ENCODE measurements around the gene CSNK1G3.

The CSNK1G3 gene

DNA sequence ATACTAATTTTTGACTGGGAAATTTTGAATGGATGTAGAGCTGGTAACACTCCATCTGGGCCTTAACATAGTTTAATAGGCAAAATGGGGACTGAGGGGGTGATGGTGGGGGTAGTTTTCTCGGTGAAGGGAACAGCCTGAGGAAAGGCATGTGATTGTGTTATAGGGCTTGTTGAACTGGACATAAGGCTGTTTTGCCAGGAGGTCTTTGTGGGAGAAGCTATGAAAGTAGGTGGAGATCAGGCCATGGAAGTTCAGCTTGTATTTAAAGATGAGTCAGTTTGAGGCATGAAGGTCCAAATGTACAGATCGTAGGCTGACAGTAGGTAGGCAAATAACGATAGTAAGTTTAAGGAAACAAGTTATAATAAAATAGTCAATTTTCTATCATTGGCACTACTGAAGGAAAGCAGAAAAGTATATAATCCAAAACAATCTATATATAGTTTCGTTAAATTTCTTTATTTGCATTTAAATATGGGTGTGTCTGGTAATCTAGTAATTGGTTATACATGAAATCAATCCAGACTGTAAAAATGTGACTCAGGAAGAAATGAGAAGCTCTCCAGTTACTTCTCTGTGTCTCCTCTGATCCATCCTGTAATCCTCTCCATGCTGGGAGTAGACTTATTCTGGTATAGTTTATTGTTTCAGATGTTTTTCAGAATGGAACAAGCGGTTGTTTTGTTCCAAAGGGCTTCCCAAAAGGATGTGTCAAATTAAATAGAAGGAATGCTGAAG, 2.8 kb downstream of the CSNK1G3 start:
- DNase-seq (ENCODE audit: low spot score), result no peak

DNA sequence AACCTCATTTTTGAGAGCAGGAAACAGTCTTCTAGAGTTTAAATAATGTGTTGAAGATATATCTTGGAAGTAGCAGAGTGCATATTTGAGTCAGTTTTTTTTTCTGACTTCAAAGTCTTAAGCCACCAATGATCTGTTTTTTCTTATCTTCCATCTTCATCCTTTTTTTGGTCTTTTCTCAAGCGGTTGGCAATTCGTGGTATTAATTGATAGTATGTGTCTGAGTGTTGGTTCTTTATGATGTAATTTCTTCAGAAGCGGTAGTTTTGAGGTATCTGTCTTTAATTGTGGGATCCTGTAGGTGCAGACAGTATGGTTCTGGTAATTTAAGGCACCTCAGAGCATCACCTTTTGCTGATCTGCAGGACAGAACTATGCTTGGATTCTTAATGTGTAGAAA, 3.9 kb downstream of the CSNK1G3 start:
- DNase-seq (ENCODE audit: low spot score), result no peak

GRCh38 chr5:123517476-123517875, 5.5 kb downstream of the CSNK1G3 start:
- DNase-seq (ENCODE audit: low spot score), result peak; percentile 16

DNA sequence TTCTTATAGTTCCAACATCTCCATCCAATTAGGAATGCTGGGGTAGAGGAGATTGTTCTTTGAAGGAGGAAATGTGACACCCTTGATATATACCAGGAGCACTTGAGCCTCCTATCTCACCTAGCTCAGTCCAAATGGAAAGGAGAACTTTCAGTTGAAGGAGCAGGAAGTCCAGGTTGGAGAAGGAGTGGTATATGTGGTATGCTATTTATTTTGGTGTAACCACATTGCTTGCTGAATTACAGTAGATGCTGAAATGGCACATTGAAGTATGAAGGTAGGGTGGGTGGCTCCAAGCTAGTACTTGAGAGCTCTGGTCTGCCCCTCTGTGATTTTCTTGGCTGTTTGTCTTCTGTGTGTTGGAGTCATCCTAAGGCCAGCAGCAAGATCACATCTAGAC, 6.1 kb downstream of the CSNK1G3 start:
- DNase-seq (ENCODE audit: low spot score), result no peak

GRCh38 chr5:123520677-123521247, 8.8 kb downstream of the CSNK1G3 start:
- DNase-seq (ENCODE audit: low spot score), result peak; percentile 20

DNA sequence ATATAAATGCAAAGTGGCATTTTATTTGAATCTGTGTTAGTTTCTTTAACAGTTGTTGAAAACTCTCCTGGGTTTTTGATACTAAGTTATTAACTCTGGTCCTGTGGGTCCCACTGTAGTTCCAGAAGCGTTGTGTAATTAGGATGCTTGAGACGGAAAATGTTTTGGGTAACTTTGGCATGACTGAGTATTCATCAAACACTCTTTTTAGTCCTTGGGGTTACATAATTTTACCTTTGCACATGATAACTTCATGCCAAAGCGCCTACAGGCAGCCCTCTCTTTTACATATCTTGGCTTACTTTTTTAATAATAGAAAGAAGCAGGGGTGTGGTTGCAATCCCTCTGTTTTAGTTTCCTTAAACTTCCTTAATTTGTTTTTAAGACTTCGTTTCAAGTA, 12.2 kb downstream of the CSNK1G3 start:
- DNase-seq (ENCODE audit: low spot score), result no peak

DNA sequence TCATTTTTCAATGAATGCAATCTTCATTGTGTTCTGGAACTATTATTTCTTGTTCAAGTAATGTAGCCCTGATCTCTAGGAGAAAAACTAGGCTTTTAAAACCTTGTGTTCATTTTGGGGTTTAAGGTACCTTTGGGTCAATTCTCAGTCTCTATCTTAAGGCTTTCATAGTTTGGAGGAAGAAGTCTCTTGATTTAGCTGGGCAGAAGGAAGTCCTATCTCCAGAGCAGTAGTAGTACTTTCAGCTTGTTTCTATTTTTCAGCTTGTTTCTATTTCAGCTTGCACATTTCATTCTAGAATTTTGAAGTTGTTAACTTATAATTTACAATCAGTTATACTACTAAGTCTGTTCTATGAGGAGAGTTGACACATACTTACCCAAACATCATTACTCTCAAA, 15.2 kb downstream of the CSNK1G3 start:
- DNase-seq (ENCODE audit: low spot score), result no peak

DNA sequence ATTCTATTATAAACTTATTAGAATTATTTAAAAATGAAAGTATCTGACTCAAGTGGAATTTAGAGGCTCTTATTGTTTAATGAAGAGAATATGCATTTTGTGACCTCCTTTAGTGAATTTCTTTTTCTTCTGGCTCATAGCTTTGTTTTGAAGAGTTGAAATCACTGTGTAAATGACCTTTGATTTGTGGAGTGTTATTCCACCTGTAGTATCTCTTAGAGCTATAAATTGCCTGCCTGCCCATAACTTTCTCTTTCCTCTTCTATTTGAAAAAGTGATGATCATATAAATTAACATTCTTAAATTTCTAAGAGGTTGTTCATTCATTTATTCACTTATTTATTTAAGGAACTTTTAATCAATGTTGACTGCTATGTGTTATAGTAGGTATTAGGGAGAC, 16.1 kb downstream of the CSNK1G3 start:
- no peak for DNase-seq (ENCODE audit: low spot score)

DNA sequence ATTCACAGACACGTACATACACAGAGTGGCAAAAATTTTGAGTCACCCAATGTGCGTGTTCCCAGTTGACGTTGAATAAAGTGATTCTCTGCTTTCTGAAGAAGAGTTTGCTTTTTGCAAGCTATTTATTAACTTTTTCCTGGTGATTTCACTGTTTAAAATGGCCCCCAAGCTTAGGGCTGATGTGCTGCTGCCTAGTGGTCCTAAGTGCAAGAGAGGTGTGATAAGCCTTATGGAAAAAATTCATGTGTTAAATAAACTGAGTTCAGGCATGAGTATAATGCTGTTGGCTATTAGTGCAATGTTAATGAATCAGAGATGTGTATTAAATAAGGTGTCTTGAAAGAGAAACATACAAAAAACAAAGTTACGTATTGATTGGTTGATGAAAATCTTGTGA, 16.9 kb downstream of the CSNK1G3 start:
- no peak for DNase-seq (ENCODE audit: low spot score)

DNA sequence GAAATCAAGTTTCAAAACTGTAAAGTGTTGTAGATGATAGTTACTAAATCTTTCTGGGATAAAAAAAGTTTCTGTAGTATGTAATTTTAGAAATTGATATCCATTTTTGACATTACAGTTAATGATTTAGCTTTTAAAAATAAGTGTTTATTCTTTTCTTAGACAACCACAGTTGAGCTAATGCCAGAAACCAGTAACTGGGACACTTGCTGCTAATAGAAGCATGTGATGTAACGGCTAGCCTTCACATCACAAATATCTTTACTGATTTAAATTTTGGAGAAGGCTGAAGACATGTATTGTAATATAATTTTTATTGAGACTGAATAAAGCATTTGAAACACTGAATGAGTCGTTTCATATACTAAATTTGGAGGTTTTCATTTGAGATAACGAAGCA, 18.8 kb downstream of the CSNK1G3 start:
- DNase-seq (ENCODE audit: low spot score), result no peak

DNA sequence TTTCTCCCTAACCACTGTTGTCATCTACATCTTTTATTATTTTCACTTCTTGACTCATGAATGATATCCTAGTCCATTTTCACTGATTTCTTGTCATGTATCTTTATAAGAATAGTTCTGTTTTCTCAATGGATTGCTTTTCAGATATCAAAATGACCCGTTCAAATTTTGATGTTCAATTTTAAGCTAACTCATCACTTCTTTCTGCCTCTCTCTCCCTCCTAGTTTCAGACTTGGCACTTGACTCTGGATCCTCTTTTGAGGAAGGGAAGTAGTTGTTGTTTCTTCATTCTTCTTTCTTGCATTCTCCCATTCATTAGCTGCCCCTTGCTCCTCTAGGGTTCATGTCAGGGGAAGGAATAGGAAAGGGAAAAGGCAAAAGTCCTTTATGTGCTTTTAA, 23.7 kb downstream of the CSNK1G3 start:
- DNase-seq (ENCODE audit: low spot score), result no peak

DNA sequence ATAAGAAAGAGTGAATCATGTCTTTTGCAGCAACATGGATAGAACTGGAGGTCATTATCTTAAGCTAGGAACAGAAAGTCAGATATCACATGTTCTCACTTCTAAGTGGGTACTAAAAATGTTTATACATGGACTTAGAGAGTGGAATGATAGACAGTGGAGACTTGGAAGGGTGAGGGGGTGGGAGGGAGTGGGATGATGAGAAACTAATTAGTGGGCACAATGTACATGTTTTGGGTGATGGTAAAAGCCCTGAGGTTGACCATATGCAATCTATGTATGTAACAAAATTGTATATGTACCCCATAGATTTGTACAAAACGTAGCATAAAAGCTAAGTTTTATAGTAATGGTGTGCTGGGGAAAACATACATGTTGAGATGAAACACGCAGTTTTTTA, 25.3 kb downstream of the CSNK1G3 start:
- DNase-seq (ENCODE audit: low spot score), result no peak

DNA sequence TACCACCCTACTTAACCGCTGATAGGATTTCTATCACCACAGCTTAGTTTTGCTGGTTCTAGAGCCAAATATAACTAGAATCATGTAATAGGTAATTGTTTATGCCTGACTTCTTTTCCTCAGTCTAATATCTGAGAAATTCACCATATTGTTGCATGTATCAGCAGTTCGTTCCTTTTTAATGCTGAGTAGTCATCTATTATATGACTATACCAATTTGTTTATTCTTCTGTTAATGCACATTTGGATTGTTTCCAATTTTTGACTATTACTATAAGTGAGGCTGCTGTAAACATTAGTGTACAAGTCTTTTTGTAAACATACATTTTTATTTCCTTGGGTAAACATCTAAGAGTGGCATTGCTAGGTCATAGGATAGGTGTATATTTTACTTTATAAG, 25.9 kb downstream of the CSNK1G3 start:
- DNase-seq (ENCODE audit: low spot score), result no peak

- DNase-seq (ENCODE audit: low spot score), result no peak
Measured at GRCh38 chr5:123538670-123539459, 26.9 kb downstream of the CSNK1G3 start.

GRCh38 chr5:123540534-123540933, 28.6 kb downstream of the CSNK1G3 start:
- DNase-seq (ENCODE audit: low spot score), result no peak

DNA sequence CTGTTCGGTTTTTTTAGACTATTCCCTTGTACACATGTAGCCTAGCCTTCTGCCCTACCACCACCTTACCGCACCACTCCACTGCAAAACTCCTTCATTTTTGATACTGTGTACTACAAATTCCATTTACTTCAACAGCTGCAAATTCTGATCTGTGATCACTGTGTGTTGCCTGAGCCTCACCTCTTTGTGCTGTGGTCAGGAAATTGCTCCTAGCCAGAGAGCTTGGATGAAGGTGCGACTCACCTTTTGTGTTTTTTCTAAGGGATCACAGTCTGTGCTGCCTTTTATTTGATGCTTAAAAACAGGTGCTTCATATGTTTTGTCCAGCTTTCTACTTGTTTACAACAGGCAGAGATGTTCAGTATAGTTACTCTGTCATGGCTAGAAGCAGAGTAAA, 31.5 kb downstream of the CSNK1G3 start:
- DNase-seq (ENCODE audit: low spot score), result no peak

DNA sequence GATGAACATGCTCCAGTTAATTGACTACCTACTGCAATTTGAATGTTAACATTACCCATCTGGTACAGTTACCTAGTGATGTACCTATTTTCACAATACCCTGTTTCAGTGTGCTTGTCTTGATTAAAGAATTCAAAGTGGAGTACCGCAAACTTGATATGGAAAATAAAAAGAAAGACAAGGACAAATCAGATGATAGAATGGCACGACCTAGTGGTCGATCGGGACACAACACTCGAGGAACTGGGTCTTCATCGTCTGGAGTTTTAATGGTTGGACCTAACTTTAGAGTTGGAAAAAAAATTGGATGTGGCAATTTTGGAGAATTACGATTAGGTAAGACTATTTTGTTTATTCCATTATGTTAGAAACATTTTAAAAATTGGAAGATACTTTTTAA, 33.5 kb downstream of the CSNK1G3 start:
- DNase-seq (ENCODE audit: low spot score), result no peak

GRCh38 chr5:123546657-123547056, 34.7 kb downstream of the CSNK1G3 start:
- DNase-seq (ENCODE audit: low spot score), result no peak

DNA sequence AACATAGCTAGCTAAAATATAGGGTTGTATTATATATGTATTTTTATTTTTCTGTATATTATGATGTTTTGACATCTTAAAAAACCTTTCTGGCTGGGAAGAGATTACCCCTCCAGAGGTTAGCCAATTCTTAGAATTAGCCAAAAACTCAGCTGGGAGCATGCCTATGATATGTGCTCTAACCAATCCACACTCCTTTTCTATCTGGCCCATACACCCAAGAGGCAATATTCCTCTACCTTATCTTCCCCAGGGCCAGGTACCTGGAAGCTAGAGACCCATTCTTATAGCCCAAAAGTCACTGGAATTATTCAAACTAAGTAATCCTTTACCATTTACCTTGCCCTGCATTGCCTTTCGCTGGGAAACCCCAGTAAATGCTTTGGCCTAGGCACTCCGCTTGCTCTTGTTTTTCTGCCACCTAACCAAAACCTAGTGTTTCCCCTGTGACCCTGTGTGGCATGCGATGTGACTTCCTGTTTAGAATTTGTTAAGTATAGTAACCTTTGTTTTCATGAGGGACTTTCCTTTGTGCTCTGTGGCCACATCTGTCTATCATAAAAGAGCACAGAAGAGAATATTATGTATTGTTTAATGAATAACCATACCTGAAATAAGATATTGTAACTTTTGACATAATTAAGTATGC, 37.4 kb downstream of the CSNK1G3 start:
- DNase-seq (ENCODE audit: low spot score), result peak; percentile 27

- no peak for DNase-seq (ENCODE audit: low spot score)
Measured at GRCh38 chr5:123554601-123555000, 42.6 kb downstream of the CSNK1G3 start.

- no peak for DNase-seq (ENCODE audit: low spot score)
Measured at GRCh38 chr5:123557907-123558306, 45.9 kb downstream of the CSNK1G3 start.

DNA sequence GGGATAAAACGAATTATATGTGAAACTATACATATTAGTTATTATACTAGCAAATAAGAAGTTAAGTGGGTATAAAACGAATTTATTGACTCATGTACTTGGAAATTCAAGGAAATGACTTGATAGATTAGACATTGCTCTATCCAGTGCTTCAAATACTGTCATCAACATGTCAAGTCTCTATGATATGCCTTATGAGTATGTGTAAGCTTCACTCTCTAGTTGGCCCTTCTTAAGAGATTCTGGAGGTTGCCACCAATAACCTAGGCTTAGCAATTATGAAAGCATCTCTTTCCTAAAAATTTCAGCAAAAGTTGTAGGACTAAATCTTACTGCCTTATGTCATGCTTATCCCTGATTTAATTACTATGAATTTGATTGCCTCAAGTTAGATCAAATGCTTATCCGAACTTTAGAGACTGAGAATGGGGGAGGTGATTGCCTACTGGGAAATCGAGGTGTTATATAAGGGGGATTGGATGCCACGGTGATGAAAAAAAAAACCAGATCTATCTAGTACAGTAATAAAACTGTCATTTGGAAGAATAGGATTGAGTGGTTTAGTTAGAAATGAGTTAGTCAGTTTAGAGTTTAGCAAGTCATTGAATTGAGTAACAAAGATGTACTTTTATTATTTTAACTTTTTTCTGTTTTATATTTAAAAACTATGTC, 46.9 kb downstream of the CSNK1G3 start:
- DNase-seq (ENCODE audit: low spot score), result no peak
